CD4-positive, alpha-beta T cell (primary cell): Measurements from ENCODE around the gene CCBE1. TPM values are rescaled to one million over a fixed set of nuclear protein-coding genes. Genes with fewer than 3 reads are reported as not detected.

Experiments used
- ATAC-seq: fragments of 200-7000 bp; cut with Tn5 transposase; one replicate; pipeline ENCODE4 v1.10.0; 2022; ENCODE audit warnings: mild to moderate bottlenecking; ENCODE audit not compliant: poor library complexity
- CTCF ChIA-PET: fragments of 350-600 bp; sonication (Branson Sonifier 250); formaldehyde crosslinking; loops from one replicate; lab custom pipeline; 2021; ENCODE audit warnings: antibody characterized with exemption, inconsistent platforms; lab: Charles Lee
- POLR2A ChIA-PET: fragments of 350-600 bp; sonication (Branson Sonifier 250); formaldehyde crosslinking; loops from one replicate; lab custom pipeline; 2021; ENCODE audit warnings: antibody characterized with exemption, inconsistent platforms; lab: Charles Lee
- DNase-seq, 14 experiments: peaks; one replicate each; pipeline ENCODE4 v3.0.0-alpha.2; 2013 to 2020; ENCODE audit warnings: mixed read lengths in 2 of 14
- H3K27ac ChIP-seq, 2 donors: one replicate each; pipeline versions ENCODE4 v1.5.1 to v1.7.0; 2013; ENCODE audit warnings: low read length in 2 of 2, low read depth in 1 of 2, mild to moderate bottlenecking in 1 of 2
- H3K27me3 ChIP-seq, 2 experiments: 1 replicate in 1 of 2; 2 replicates in 1 of 2; pipeline versions ENCODE4 v1.6.1 to v1.7.0; 2013; ENCODE audit warnings: low read length in 2 of 2, control low read depth in 1 of 2, mild to moderate bottlenecking in 1 of 2, moderate library complexity in 1 of 2; ENCODE audit not compliant: insufficient read depth in 2 of 2, control insufficient read depth in 1 of 2
- H3K36me3 ChIP-seq: one replicate; pipeline ENCODE4 v1.6.1; 2013; ENCODE audit warnings: low read length, control low read depth; ENCODE audit not compliant: insufficient read depth
- H3K4me1 ChIP-seq: one replicate; pipeline ENCODE4 v1.6.1; 2013; ENCODE audit warnings: low read length, control low read depth; ENCODE audit not compliant: insufficient read depth
- H3K4me3 ChIP-seq: one replicate; pipeline ENCODE4 v1.5.1; 2013; ENCODE audit warnings: mild to moderate bottlenecking, low read length, moderate library complexity
- H3K9me3 ChIP-seq, 2 experiments: 1 replicate in 1 of 2; 2 replicates in 1 of 2; pipeline versions ENCODE4 v1.6.1 to v1.7.0; 2013; ENCODE audit warnings: low read length in 2 of 2, mild to moderate bottlenecking in 2 of 2, control low read depth in 1 of 2, moderate library complexity in 1 of 2; ENCODE audit not compliant: control insufficient read depth in 1 of 2, insufficient read depth in 1 of 2
- H3K27ac Mint-ChIP-seq: one replicate; pipeline ENCODE4 v1.8.0; 2020; ENCODE audit warnings: mixed read lengths
- H3K27me3 Mint-ChIP-seq: one replicate; pipeline ENCODE4 v1.8.0; 2021; ENCODE audit warnings: mixed read lengths
- H3K36me3 Mint-ChIP-seq: one replicate; pipeline ENCODE4 v1.8.0; 2021; ENCODE audit warnings: low read depth, mixed read lengths
- H3K4me1 Mint-ChIP-seq: one replicate; pipeline ENCODE4 v1.8.0; 2021; ENCODE audit warnings: low read depth, mixed read lengths
- H3K4me3 Mint-ChIP-seq: one replicate; pipeline ENCODE4 v1.8.0; 2020; ENCODE audit warnings: mild to moderate bottlenecking, mixed read lengths
- H3K9me3 Mint-ChIP-seq: one replicate; pipeline ENCODE4 v1.8.0; 2020; ENCODE audit warnings: mixed read lengths
- CTCF ChIP-seq: fragments of 200-600 bp; IDR thresholded peaks from one replicate; pipeline ENCODE4 v1.8.0; 2022; ENCODE audit warnings: antibody characterized with exemption, mild to moderate bottlenecking
- intact Hi-C, 2 experiments: fragments of 100-400 bp; cut with DNase I in 1 of 2; cut with micrococcal nuclease in 1 of 2; formaldehyde crosslinking; loops; one replicate each; pipeline versions ENCODE4 v1.15.1 to v1.9.0; 2023 to 2025; cut with DNase I, micrococcal nuclease
- total RNA-seq, 174 experiments: library from RNA in 2 of 174; stranded (reverse) in 2 of 174; gene quantifications; one replicate each; pipeline ENCODE4 v1.2.3 and lab custom pipeline; 2021 to 2026

The CCBE1 gene
- total RNA-seq, 2 experiments from 2014 or later: not detected

- no peaks in the 10 kb centered on the region for H3K4me1 ChIP-seq
- no peaks in the 10 kb centered on the region for H3K36me3 ChIP-seq
- H3K36me3 Mint-ChIP-seq: no peaks in the 10 kb centered on the region
- no peaks in the 10 kb centered on the region for H3K4me1 Mint-ChIP-seq
- no peaks in the 10 kb centered on the region for H3K27me3 ChIP-seq
- ChIA-PET POLR2A (no interaction called here), CTCF (no interaction called here)
- H3K27ac Mint-ChIP-seq: no peak overlapping the region
- no peak overlapping the region for H3K27ac ChIP-seq
- intact Hi-C loops: no loop called here
- DNase-seq: no peak
- H3K27me3 Mint-ChIP-seq: peaks cover 1% of the 10 kb centered on the region
- H3K4me3 ChIP-seq: no peak overlapping the region
- H3K4me3 Mint-ChIP-seq: no peak overlapping the region
- TF ChIP-seq CTCF: no peak
- no peaks in the 10 kb centered on the region for H3K9me3 Mint-ChIP-seq
- peaks cover 0 to 3% of the 10 kb centered on the region in 2 experiments for H3K9me3 ChIP-seq
- ATAC-seq: no peak
These were observed 143.9 kb downstream of the CCBE1 start for GRCh38 chr18:59553273-59553870.

DNA sequence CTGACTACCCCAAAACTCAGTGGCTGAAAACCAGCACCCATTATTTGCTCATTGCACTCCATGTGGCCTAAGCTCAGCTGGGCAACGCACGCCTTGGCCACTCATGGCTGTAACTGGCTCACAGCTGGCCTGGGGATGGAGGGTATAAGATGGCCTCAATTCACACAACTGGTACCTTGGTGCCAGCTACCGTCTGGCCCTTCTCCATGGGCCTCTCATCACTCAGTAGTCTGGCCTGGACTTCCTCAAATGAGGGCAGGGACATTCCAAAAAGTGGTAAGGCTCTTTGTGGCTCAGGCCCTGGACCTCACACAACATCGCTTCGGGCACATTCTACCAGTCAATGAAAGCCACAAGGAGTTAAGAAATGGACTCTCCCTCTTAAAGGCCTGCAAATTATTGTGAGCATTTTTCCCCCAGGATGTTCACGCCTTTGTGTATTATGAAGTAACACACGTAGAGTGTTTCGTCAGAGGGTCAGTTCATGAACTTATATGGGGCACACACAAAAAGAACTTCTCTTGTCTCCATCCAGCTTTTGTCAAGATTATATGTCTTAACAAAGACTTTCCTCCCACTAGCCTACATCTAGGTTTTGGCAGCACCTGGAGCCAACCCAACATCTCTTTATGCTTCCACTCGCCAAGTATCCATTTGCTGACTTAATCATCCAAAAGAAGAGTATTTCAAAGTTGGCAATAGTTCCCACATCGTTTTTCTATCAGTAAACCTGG, 145.2 kb downstream of the CCBE1 start:
- ChIA-PET POLR2A (no interaction called here), CTCF (no interaction called here)
- intact Hi-C loops: no loop called here
- no peak overlapping the region for H3K27ac ChIP-seq
- H3K27ac Mint-ChIP-seq: no peak overlapping the region
- H3K4me3 ChIP-seq: no peak overlapping the region
- H3K4me3 Mint-ChIP-seq: no peak overlapping the region
- H3K9me3 ChIP-seq: peaks cover 0 to 3% of the 10 kb centered on the region in 2 experiments
- ATAC-seq (no peak), DNase-seq (no peak)
- H3K27me3 Mint-ChIP-seq: peaks cover 10% of the 10 kb centered on the region
- H3K36me3 Mint-ChIP-seq: no peaks in the 10 kb centered on the region
- H3K4me1 ChIP-seq: no peaks in the 10 kb centered on the region
- H3K9me3 Mint-ChIP-seq: no peaks in the 10 kb centered on the region
- H3K36me3 ChIP-seq: no peaks in the 10 kb centered on the region
- H3K27me3 ChIP-seq: no peaks in the 10 kb centered on the region
- H3K4me1 Mint-ChIP-seq: no peaks in the 10 kb centered on the region
- no peak for TF ChIP-seq CTCF

GRCh38 chr18:59550174-59550516, 147.1 kb downstream of the CCBE1 start:
- POLR2A ChIA-PET: no interaction called here
- Histone ChIP-seq H3K27me3 (no peaks in the 10 kb centered on the region), H3K4me3 (no peak overlapping the region), H3K9me3 (no peaks in the 10 kb centered on the region), H3K36me3 (no peaks in the 10 kb centered on the region), H3K4me1 (no peaks in the 10 kb centered on the region), H3K27ac (no peak overlapping the region)
- Mint-ChIP-seq H3K36me3 (no peaks in the 10 kb centered on the region), H3K4me1 (no peaks in the 10 kb centered on the region), H3K27me3 (peaks cover 10% of the 10 kb centered on the region), H3K9me3 (no peaks in the 10 kb centered on the region), H3K4me3 (no peak overlapping the region), H3K27ac (no peak overlapping the region)
- no peak for TF ChIP-seq CTCF
- DNase-seq (no peak), ATAC-seq (no peak)
- CTCF ChIA-PET: interaction anchor here (0.6 kb wide), 1 partner anchor 535 kb away, joined by 3 read pairs; no protein-coding TSS in a partner anchor
- intact Hi-C loops: no loop called here
